ENCODE measurements around the gene LRRN2. TPM values are rescaled to one million over a fixed set of nuclear protein-coding genes. Genes with fewer than 3 reads are reported as not detected.

LRRN2 gene
- total and polyA plus RNA-seq, 2 of the 8 experiments (the other 6 are each of a cell fraction or from before 2014, with no cell fraction given): 1.8 to 2.3 TPM

DNA sequence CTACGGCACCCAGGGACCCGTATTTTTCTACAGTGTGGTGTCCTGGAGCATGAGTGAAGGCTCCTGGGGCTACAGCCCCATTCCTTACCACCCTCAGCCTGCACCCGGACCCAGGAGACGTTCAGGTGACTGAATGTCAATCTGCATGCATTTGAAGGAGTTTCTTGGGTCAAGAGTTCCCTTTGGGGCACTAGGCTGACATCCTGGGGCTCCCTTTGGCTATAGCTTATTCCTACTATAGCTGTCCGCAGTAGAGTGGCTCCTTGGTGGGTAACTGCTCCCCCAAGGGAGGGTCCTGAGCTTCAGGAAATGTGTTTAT lies 19.9 kb upstream of the LRRN2 start (continued):
- TF ChIP-seq, protein P1, sequence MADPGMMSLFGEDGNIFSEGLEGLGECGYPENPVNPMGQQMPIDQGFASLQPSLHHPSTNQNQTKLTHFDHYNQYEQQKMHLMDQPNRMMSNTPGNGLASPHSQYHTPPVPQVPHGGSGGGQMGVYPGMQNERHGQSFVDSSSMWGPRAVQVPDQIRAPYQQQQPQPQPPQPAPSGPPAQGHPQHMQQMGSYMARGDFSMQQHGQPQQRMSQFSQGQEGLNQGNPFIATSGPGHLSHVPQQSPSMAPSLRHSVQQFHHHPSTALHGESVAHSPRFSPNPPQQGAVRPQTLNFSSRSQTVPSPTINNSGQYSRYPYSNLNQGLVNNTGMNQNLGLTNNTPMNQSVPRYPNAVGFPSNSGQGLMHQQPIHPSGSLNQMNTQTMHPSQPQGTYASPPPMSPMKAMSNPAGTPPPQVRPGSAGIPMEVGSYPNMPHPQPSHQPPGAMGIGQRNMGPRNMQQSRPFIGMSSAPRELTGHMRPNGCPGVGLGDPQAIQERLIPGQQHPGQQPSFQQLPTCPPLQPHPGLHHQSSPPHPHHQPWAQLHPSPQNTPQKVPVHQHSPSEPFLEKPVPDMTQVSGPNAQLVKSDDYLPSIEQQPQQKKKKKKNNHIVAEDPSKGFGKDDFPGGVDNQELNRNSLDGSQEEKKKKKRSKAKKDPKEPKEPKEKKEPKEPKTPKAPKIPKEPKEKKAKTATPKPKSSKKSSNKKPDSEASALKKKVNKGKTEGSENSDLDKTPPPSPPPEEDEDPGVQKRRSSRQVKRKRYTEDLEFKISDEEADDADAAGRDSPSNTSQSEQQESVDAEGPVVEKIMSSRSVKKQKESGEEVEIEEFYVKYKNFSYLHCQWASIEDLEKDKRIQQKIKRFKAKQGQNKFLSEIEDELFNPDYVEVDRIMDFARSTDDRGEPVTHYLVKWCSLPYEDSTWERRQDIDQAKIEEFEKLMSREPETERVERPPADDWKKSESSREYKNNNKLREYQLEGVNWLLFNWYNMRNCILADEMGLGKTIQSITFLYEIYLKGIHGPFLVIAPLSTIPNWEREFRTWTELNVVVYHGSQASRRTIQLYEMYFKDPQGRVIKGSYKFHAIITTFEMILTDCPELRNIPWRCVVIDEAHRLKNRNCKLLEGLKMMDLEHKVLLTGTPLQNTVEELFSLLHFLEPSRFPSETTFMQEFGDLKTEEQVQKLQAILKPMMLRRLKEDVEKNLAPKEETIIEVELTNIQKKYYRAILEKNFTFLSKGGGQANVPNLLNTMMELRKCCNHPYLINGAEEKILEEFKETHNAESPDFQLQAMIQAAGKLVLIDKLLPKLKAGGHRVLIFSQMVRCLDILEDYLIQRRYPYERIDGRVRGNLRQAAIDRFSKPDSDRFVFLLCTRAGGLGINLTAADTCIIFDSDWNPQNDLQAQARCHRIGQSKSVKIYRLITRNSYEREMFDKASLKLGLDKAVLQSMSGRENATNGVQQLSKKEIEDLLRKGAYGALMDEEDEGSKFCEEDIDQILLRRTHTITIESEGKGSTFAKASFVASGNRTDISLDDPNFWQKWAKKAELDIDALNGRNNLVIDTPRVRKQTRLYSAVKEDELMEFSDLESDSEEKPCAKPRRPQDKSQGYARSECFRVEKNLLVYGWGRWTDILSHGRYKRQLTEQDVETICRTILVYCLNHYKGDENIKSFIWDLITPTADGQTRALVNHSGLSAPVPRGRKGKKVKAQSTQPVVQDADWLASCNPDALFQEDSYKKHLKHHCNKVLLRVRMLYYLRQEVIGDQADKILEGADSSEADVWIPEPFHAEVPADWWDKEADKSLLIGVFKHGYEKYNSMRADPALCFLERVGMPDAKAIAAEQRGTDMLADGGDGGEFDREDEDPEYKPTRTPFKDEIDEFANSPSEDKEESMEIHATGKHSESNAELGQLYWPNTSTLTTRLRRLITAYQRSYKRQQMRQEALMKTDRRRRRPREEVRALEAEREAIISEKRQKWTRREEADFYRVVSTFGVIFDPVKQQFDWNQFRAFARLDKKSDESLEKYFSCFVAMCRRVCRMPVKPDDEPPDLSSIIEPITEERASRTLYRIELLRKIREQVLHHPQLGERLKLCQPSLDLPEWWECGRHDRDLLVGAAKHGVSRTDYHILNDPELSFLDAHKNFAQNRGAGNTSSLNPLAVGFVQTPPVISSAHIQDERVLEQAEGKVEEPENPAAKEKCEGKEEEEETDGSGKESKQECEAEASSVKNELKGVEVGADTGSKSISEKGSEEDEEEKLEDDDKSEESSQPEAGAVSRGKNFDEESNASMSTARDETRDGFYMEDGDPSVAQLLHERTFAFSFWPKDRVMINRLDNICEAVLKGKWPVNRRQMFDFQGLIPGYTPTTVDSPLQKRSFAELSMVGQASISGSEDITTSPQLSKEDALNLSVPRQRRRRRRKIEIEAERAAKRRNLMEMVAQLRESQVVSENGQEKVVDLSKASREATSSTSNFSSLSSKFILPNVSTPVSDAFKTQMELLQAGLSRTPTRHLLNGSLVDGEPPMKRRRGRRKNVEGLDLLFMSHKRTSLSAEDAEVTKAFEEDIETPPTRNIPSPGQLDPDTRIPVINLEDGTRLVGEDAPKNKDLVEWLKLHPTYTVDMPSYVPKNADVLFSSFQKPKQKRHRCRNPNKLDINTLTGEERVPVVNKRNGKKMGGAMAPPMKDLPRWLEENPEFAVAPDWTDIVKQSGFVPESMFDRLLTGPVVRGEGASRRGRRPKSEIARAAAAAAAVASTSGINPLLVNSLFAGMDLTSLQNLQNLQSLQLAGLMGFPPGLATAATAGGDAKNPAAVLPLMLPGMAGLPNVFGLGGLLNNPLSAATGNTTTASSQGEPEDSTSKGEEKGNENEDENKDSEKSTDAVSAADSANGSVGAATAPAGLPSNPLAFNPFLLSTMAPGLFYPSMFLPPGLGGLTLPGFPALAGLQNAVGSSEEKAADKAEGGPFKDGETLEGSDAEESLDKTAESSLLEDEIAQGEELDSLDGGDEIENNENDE (IDR thresholded peaks at IDR 0.05; ENCODE audit: insufficient replicate concordance, low read length): no peak
- no peak for TF ChIP-seq NRF1 (IDR thresholded peaks at IDR 0.05; ENCODE audit: low read depth, low read length)
- TF ChIP-seq, protein P2, sequence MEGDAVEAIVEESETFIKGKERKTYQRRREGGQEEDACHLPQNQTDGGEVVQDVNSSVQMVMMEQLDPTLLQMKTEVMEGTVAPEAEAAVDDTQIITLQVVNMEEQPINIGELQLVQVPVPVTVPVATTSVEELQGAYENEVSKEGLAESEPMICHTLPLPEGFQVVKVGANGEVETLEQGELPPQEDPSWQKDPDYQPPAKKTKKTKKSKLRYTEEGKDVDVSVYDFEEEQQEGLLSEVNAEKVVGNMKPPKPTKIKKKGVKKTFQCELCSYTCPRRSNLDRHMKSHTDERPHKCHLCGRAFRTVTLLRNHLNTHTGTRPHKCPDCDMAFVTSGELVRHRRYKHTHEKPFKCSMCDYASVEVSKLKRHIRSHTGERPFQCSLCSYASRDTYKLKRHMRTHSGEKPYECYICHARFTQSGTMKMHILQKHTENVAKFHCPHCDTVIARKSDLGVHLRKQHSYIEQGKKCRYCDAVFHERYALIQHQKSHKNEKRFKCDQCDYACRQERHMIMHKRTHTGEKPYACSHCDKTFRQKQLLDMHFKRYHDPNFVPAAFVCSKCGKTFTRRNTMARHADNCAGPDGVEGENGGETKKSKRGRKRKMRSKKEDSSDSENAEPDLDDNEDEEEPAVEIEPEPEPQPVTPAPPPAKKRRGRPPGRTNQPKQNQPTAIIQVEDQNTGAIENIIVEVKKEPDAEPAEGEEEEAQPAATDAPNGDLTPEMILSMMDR (IDR thresholded peaks at IDR 0.05; ENCODE audit: control extremely low read depth in 1 of 3, insufficient read depth in 1 of 3, low read depth in 1 of 3, low read length in 3 of 3): no peak
- TF ChIP-seq, protein P3, sequence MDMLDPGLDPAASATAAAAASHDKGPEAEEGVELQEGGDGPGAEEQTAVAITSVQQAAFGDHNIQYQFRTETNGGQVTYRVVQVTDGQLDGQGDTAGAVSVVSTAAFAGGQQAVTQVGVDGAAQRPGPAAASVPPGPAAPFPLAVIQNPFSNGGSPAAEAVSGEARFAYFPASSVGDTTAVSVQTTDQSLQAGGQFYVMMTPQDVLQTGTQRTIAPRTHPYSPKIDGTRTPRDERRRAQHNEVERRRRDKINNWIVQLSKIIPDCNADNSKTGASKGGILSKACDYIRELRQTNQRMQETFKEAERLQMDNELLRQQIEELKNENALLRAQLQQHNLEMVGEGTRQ (IDR thresholded peaks at IDR 0.05; ENCODE audit: low read length): no peak
- TF ChIP-seq TCF12 (IDR thresholded peaks at IDR 0.05; ENCODE audit: low read depth, low read length): no peak
- no peak for TF ChIP-seq PHF8 (conservative IDR thresholded peaks at IDR 0.05; ENCODE audit: low read depth, low read length)
- TF ChIP-seq JUN (IDR thresholded peaks at IDR 0.05; ENCODE audit: low read depth, low read length): no peak
